HL-60 (cell line): ENCODE data around the gene ROR1.

Experiments used
- GABPA ChIP-seq: IDR thresholded peaks from 2 replicates; pipeline ENCODE4 v1.6.1; 2012; ENCODE audit warnings: low read depth
- POLR2AphosphoS5 ChIP-seq: IDR thresholded peaks from 2 replicates; pipeline ENCODE4 v1.6.1; 2012; ENCODE audit warnings: low read depth
- TF ChIP-seq, protein P1 (sequence below): IDR thresholded peaks from 2 replicates; pipeline ENCODE4 v1.6.1; 2012; ENCODE audit warnings: low read depth; ENCODE audit not compliant: insufficient replicate concordance
- TF ChIP-seq, protein P2 (sequence below): IDR thresholded peaks from one replicate; pipeline ENCODE4 v1.5.1; 2011; ENCODE audit warnings: low read length, control low read depth, inconsistent platforms; ENCODE audit not compliant: insufficient read depth

DNA sequence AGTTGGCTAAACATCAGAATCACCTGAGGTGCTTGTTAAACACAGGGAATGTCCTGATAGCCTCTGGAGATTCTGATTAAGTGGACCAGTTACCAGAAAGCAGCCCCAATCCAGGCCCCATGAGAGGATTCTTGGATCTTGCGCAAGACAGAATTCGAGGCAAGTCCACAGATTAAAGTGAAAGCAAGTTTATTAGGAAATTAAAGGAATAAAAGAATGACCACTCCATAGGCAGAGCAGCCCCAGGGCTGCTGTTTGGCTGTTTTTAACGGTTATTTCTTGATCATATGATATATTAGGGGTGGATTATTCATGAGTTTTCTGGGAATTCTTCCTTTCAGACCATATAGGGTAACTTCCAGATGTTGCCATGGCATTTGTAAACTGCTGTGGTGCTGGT is 176.2 kb downstream of the ROR1 start:
- TF ChIP-seq, protein P1, sequence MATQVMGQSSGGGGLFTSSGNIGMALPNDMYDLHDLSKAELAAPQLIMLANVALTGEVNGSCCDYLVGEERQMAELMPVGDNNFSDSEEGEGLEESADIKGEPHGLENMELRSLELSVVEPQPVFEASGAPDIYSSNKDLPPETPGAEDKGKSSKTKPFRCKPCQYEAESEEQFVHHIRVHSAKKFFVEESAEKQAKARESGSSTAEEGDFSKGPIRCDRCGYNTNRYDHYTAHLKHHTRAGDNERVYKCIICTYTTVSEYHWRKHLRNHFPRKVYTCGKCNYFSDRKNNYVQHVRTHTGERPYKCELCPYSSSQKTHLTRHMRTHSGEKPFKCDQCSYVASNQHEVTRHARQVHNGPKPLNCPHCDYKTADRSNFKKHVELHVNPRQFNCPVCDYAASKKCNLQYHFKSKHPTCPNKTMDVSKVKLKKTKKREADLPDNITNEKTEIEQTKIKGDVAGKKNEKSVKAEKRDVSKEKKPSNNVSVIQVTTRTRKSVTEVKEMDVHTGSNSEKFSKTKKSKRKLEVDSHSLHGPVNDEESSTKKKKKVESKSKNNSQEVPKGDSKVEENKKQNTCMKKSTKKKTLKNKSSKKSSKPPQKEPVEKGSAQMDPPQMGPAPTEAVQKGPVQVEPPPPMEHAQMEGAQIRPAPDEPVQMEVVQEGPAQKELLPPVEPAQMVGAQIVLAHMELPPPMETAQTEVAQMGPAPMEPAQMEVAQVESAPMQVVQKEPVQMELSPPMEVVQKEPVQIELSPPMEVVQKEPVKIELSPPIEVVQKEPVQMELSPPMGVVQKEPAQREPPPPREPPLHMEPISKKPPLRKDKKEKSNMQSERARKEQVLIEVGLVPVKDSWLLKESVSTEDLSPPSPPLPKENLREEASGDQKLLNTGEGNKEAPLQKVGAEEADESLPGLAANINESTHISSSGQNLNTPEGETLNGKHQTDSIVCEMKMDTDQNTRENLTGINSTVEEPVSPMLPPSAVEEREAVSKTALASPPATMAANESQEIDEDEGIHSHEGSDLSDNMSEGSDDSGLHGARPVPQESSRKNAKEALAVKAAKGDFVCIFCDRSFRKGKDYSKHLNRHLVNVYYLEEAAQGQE, result no peak
- TF ChIP-seq, protein P2, sequence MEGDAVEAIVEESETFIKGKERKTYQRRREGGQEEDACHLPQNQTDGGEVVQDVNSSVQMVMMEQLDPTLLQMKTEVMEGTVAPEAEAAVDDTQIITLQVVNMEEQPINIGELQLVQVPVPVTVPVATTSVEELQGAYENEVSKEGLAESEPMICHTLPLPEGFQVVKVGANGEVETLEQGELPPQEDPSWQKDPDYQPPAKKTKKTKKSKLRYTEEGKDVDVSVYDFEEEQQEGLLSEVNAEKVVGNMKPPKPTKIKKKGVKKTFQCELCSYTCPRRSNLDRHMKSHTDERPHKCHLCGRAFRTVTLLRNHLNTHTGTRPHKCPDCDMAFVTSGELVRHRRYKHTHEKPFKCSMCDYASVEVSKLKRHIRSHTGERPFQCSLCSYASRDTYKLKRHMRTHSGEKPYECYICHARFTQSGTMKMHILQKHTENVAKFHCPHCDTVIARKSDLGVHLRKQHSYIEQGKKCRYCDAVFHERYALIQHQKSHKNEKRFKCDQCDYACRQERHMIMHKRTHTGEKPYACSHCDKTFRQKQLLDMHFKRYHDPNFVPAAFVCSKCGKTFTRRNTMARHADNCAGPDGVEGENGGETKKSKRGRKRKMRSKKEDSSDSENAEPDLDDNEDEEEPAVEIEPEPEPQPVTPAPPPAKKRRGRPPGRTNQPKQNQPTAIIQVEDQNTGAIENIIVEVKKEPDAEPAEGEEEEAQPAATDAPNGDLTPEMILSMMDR, result no peak
- no peak for TF ChIP-seq POLR2AphosphoS5
- no peak for TF ChIP-seq GABPA
